Stimulated activated CD4-positive, alpha-beta T cell treated with anti-CD3 and anti-CD28 coated beads, Interleukin-1b, Interleukin-23, amount 100 ng/mL, for 24 hours (primary cell): ENCODE results near the gene OPA3.

Experiments
- DNase-seq, 4 experiments: peaks; one replicate each; pipeline ENCODE4 v3.0.0-alpha.2; 2020; ENCODE audit warnings: low read depth in 4 of 4, low spot score in 1 of 4

OPA3 gene

GRCh38 chr19:45505151-45505995, 79.2 kb downstream of the OPA3 start:
- DNase-seq = no peak

- no peak for DNase-seq
Measured at GRCh38 chr19:45503909-45504308, 80.7 kb downstream of the OPA3 start.

- no peak for DNase-seq
Measured at GRCh38 chr19:45502111-45502510, 82.5 kb downstream of the OPA3 start.

GRCh38 chr19:45501730-45502014, 82.9 kb downstream of the OPA3 start:
- no peak for DNase-seq

- DNase-seq = no peak
Measured at GRCh38 chr19:45500918-45501729, 83.5 kb downstream of the OPA3 start.

GRCh38 chr19:45499196-45500180, 85.1 kb downstream of the OPA3 start:
- DNase-seq = peak in 2 of 4 experiments; percentile 48 to 62

- DNase-seq = peak in 2 of 4 experiments; percentile 39 to 51
Measured at GRCh38 chr19:45498411-45499195, 86.0 kb downstream of the OPA3 start, which contains the start of gene PPM1N. PPM1N (plus strand) TSS chr19:45498443; CDS start chr19:45498473, 30 bp downstream.

GRCh38 chr19:45497791-45498190, 86.8 kb downstream of the OPA3 start:
- no peak for DNase-seq

GRCh38 chr19:45496349-45496953, 88.2 kb downstream of the OPA3 start:
- peak in 1 of 4 experiments; percentile 28 for DNase-seq

GRCh38 chr19:45495178-45495577, 89.4 kb downstream of the OPA3 start:
- no peak for DNase-seq

- no peak for DNase-seq
Measured at GRCh38 chr19:45494261-45494916, 90.2 kb downstream of the OPA3 start.

- DNase-seq = no peak
Measured at GRCh38 chr19:45492627-45493470, 91.8 kb downstream of the OPA3 start.

GRCh38 chr19:45492137-45492626, 92.4 kb downstream of the OPA3 start:
- no peak for DNase-seq

GRCh38 chr19:45489216-45489855, 95.3 kb downstream of the OPA3 start:
- DNase-seq = no peak

- no peak for DNase-seq
Measured at GRCh38 chr19:45488708-45489107, 95.9 kb downstream of the OPA3 start.

- peak; percentile 96 to 99 (median 98) for DNase-seq
Measured at GRCh38 chr19:45485305-45486077, 99.1 kb downstream of the OPA3 start.
